Dermis microvascular lymphatic vessel endothelial cell (primary cell): ENCODE results near the gene HNRNPM. TPM values are rescaled to one million over a fixed set of nuclear protein-coding genes. Genes with fewer than 3 reads are reported as not detected.
"Not testable (repeated sequence)": the region's sequence is repeated elsewhere in the genome, so short reads cannot be mapped to it uniquely, and the experiment has no call there.

Experiments
- DNase-seq, 2 donors: peaks; one replicate each; pipeline versions ENCODE4 v3.0.0 to v3.0.0-alpha.2; 2010; ENCODE audit warnings: low read depth in 2 of 2
- total RNA-seq: library from RNA; depleted of rRNA; stranded (reverse); fragments of >200 nt; gene quantifications from 2 replicates; pipeline ENCODE4 v1.2.1, GENCODE V29; 2014

Gene HNRNPM
- total RNA-seq, 1 donor from 2014 or later: 68.3 TPM

GRCh38 chr19:8426283-8426682 is 18.5 kb upstream of the HNRNPM start:
- DNase-seq: no peak

DNA sequence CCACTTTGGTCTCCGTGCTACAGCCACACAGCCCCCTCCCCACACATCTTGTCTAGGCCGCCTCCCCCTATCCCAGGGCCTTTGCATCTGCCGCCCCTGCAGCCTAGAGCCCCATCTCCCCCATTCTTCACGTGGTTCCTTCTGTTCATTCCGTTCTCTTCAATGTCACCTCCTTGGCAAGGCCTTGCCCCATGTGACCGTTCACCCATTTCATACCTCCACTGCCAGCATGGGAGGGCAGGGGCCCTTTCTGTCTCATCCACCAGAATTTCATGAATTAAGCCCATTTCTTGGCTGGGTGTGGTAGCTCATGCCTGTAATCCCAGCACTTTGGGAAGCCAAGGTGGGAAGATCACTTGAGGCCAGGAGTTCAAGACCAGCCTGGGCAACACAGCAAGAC is 15.7 kb upstream of the HNRNPM start:
- no peak for DNase-seq

- no peak for DNase-seq
Measured at GRCh38 chr19:8429826-8430225, 14.9 kb upstream of the HNRNPM start.

- no peak for DNase-seq
Measured at GRCh38 chr19:8430650-8431049, 14.1 kb upstream of the HNRNPM start.

DNA sequence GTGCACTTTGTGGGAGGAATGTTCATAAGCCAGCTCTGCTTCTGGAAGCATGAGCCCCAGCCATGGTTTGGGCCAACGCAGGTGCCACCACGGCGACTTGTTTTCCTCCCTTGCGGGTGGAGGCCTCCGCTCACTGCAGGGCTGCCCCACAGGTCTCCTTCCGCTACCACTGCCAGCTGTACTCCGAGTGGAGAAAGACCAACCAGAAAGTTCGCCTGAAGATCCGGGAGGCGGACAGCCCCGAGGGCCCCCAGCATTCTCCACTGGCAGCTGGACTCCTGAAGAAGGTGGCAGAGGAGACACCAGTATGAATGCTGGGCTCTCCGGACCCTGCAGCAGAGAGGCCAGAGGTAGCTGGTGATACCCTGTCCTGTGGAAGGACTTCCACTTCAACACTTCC is 6.5 kb upstream of the HNRNPM start:
- DNase-seq: no peak

- no peak for DNase-seq
Measured at GRCh38 chr19:8441725-8442544, 2.8 kb upstream of the HNRNPM start.

GRCh38 chr19:8444140-8444676 is 567 bp upstream of the HNRNPM start:
- DNase-seq: not testable (repeated sequence)

- peak in 1 of 2 donors; percentile 72 for DNase-seq
Measured at GRCh38 chr19:8445488-8446001, 770 bp downstream of the HNRNPM start.

DNA sequence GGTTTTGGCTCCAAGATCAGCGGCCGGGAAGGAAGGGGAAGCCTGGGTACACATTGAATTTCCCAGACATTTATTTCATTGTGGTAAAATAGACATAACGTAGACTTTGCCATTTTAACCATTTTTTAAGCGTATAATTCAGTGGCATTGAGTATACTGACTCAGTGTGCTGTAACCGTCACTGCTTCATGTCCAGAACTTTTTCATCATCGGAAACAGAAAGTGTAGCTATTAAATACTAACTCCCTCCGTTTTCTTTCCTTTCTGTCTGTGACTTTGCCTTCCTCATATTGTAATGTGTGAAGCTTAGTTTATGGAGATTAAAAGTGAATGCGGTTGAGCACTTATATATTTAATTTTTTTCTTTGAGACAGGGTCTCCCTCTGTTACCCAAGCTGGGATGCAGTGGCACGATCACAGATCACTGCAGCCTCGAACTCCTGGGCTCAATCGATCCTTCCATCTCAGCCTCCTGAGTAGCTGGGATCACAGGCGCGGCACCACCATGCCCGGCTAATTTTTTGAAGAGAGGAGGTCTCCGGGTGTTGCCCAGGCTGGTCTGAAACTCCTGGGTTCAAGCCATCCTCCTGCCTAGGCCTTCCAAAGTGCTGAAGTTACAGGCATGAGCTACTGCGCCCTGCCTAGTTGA is 1.4 kb downstream of the HNRNPM start:
- no peak for DNase-seq

GRCh38 chr19:8449830-8450229 is 5.1 kb downstream of the HNRNPM start:
- no peak for DNase-seq

GRCh38 chr19:8451377-8451776 is 6.6 kb downstream of the HNRNPM start:
- no peak for DNase-seq

DNA sequence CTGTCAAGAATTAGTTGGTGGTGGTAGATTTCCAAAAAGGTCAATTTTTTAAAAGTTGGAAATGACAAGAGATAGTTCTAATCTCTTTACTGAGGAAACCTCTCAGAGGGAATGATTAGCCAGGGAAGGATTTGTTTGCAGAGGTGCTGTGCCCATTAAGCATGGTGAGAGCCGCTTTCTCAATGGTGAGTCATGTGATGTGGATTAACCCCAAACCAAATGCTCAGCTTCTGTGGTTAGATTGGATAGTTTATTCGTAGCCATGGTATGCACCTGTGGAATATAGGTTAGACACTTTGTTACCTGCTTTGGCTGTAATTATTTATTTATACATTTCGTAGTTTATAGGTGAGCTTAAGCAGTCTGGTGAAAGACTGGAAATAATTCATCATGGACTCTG is 7.1 kb downstream of the HNRNPM start:
- no peak for DNase-seq

DNA sequence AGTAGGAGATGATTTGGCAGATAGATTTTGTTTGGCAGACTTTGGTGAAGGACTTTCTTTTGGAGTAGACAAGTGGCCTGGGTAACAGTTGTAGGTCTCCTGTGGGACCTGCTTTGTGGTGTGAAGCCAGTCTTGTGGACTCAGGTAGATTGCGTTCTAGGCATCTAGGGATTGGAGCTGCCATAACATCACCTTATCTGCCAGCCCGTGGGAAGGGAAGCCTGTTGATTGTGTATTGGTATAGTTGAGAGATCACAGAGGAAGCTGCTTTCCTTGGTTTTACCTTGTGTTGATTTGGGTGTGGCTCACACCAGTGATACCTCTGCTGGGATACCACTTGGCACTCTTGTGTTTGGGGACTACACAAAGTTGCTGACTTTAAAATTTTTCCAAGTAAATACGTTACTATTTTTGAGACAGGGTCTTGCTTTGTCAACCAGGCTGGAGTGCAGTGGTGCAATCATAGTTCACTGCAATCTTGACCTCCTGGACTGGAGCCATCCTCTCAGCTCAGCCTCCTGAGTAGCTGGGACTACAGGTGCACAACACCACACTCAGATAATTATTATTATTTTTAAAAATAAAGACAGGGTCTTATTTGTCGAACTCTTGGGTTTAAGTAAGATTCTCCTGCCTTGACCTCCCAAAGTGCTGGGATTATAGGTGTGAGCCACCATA is 7.8 kb downstream of the HNRNPM start:
- no peak for DNase-seq

GRCh38 chr19:8453616-8454015 is 8.8 kb downstream of the HNRNPM start:
- no peak for DNase-seq

DNA sequence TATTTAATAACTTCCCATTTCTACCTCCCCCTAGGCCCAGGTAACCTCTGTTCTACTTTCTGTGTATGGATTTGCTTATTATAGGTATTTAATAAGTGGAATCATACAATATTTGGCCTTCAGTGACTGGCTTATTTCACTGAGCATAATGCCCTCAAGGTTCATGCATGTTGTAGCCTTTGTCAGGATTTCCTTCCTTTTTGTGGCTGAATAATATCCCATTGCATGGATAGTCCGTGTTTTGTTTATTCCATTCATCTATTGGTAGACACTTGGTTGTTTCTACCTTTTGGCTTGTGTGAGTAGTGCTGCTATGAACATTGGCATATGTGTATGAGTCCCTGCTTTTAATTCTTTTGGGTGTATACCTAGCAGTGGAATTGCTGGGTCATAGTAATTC is 9.4 kb downstream of the HNRNPM start:
- DNase-seq: peak; percentile 51 to 55

- DNase-seq: no peak
Measured at GRCh38 chr19:8455018-8455417, 10.2 kb downstream of the HNRNPM start.

- DNase-seq: no peak
Measured at GRCh38 chr19:8456064-8456463, 11.3 kb downstream of the HNRNPM start.

DNA sequence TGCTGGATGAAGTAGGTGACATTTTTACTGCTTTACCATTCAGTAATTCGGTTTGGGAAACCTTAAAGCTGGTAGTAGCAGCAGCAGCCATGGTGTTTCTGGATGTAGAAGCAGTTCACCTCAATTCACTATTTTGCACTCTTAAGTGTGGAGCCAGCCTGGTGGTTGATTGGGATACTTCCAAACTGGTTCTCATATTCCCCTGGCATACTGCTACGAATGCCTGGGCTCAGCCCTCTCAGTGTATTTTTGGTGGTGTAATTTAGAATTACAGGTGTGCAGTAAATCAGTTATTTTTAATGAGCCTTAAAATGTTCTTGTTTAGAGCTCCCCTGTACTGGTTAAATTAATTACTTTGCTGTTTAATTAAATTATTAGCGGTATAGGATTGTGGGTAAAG is 12.4 kb downstream of the HNRNPM start:
- DNase-seq: no peak

DNA sequence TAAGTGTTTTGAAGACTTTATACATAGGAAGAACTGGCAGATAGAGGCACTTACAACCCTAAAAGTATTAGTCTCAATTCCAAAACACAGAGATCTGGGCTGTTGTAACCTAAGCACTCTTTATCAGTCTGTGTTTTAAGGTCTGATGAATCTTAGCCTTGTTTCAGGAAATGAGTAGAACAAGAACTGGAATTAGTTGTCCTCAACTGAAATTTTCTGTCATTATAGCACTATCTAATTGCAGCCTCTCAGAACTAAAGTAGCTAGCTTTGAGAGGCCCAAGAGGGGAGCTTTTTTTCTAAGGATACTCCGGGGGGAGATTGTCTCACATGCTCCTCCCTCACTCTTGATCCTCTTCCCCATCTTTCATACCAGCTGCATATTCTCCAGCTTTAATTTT is 13.1 kb downstream of the HNRNPM start:
- DNase-seq: no peak

- no peak for DNase-seq
Measured at GRCh38 chr19:8458380-8458779, 13.6 kb downstream of the HNRNPM start.

- no peak for DNase-seq
Measured at GRCh38 chr19:8459095-8459494, 14.3 kb downstream of the HNRNPM start.
